ENCODE measurements around the gene TMEM63B.
A peak's percentile ranks its signal among the peaks of the same experiment; 100 is the strongest.

GRCh38 chr6:44127186-44128019 is at the start of gene TMEM63B, which contains the start of gene MRPL14:
- peak; percentile 78 for TF ChIP-seq POLR2A (IDR thresholded peaks at IDR 0.05; ENCODE audit: low read depth, low read length)
- TF ChIP-seq POLR2AphosphoS5 (IDR thresholded peaks at IDR 0.05; ENCODE audit: low read depth, low read length), result peak; percentile 60; the same call in 1 of the 2 replicates
- peak; percentile 40; the same call in 1 of the 2 replicates for TF ChIP-seq TAF1 (IDR thresholded peaks at IDR 0.05; ENCODE audit: borderline replicate concordance, low read depth, low read length)

All from GM12892 (cell line).